ENCODE measurements around the gene ESPNL. TPM values are rescaled to one million over a fixed set of nuclear protein-coding genes. Genes with fewer than 3 reads are reported as not detected.
A peak's percentile ranks its signal among the peaks of the same experiment; 100 is the strongest.

The ESPNL gene
- total and polyA plus RNA-seq, 9 of the 15 experiments (the other 6 are each of a cell fraction or from before 2014, with no cell fraction given), result 0.03 to 0.09 (median 0.05) TPM; not detected in 3

GRCh38 chr2:238126338-238126737 is 26.2 kb downstream of the ESPNL start (continued):
- TF ChIP-seq DDX20 (tag; IDR thresholded peaks at IDR 0.05; ENCODE audit: low read depth), result no peak
- TF ChIP-seq, protein P1, sequence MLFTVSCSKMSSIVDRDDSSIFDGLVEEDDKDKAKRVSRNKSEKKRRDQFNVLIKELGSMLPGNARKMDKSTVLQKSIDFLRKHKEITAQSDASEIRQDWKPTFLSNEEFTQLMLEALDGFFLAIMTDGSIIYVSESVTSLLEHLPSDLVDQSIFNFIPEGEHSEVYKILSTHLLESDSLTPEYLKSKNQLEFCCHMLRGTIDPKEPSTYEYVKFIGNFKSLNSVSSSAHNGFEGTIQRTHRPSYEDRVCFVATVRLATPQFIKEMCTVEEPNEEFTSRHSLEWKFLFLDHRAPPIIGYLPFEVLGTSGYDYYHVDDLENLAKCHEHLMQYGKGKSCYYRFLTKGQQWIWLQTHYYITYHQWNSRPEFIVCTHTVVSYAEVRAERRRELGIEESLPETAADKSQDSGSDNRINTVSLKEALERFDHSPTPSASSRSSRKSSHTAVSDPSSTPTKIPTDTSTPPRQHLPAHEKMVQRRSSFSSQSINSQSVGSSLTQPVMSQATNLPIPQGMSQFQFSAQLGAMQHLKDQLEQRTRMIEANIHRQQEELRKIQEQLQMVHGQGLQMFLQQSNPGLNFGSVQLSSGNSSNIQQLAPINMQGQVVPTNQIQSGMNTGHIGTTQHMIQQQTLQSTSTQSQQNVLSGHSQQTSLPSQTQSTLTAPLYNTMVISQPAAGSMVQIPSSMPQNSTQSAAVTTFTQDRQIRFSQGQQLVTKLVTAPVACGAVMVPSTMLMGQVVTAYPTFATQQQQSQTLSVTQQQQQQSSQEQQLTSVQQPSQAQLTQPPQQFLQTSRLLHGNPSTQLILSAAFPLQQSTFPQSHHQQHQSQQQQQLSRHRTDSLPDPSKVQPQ (CRISPR knock-in tag; IDR thresholded peaks at IDR 0.05; ENCODE audit: borderline replicate concordance), result no peak

DNA sequence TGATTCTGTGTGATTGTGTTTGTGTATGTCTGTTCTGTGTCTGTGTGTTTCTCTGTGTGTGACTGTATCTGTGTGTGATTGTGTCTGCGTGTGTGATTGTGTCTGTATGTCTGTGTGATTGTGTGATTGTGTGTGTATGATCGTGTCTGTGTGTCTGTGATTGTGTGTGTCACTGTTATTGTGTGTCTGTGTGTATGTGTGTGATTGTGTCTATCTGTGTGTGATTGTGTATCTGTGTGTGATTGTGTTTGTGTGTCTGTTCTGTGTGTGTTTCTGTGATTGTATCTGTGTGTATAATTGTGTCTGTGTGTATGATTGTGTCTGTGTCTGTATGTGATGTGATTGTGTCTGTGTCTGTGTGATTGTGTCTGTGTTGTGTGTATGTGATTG is 26.6 kb downstream of the ESPNL start:
- Histone ChIP-seq H3K4me1 (replicated peaks in 1 of 2; ENCODE audit: control insufficient read depth in 2 of 2, insufficient read depth in 2 of 2, low read length in 2 of 2) (peaks cover 0 to 51% of the 10 kb centered on the region in 2 experiments; a peak in 3 of 5 replicates), H3K27me3 (ENCODE audit: control insufficient read depth in 2 of 2, insufficient read depth in 2 of 2, low read length in 2 of 2) (peaks cover 8 to 50% of the 10 kb centered on the region in 2 experiments; a peak in 4 of 5 replicates), H2AFZ (ENCODE audit: low read depth, low read length) (peak overlapping the region; percentile 83), H3K9me3 (replicated peaks; ENCODE audit: control insufficient read depth, insufficient read depth, low read depth, low read length) (0 out of 2 replicates have a peak, but pooled peaks cover 2% of the 10 kb centered on the region), H3K4me3 (no peak overlapping the region), H3K79me2 (ENCODE audit: control insufficient read depth, insufficient read depth, low read length) (no peaks in the 10 kb centered on the region), H3K4me2 (ENCODE audit: insufficient read depth, low read length) (peak overlapping the region; percentile 10; the same call in 1 of the 2 replicates), H3K9ac (ENCODE audit: insufficient read depth in 1 of 2, low read depth in 2 of 2, low read length in 2 of 2) (no peak overlapping the region), H4K20me1 (replicated peaks; ENCODE audit: control insufficient read depth, insufficient read depth, low read length) (no peaks in the 10 kb centered on the region), H3K36me3 (ENCODE audit: control insufficient read depth, insufficient read depth, low read length) (no peaks in the 10 kb centered on the region), H3K27ac (ENCODE audit: extremely low read depth, low read depth, low read length) (no peak overlapping the region), H3K9me1 (ENCODE audit: control insufficient read depth, insufficient read depth, low read length) (no peaks in the 10 kb centered on the region)
- no TSS peak for BruUV-seq (replicated peaks)
- ChIA-PET POLR2A (interaction anchor here (0.5 to 0.6 kb wide), 2 partner anchors 10 to 213 kb away, joined by 3 to 4 read pairs; no protein-coding TSS in a partner anchor), CTCF (ENCODE audit: low intra/inter-chr PET ratio) (no interaction called here)
- in situ Hi-C loops (cut with MboI) (no loop called here), intact Hi-C loops (cut with micrococcal nuclease) (no loop called here)
- no peak for DNase-seq (ENCODE audit: extremely low read depth in 1 of 4, low spot score in 3 of 4)
- no peak for ATAC-seq
- TF ChIP-seq PCBP1 (IDR thresholded peaks at IDR 0.05; ENCODE audit: low read depth, low read length, poor library complexity, severe bottlenecking) (no peak), SMARCA5 (IDR thresholded peaks at IDR 0.05) (no peak), HMG20B (CRISPR knock-in tag; IDR thresholded peaks at IDR 0.05) (no peak), STAT5A (IDR thresholded peaks at IDR 0.05; ENCODE audit: borderline replicate concordance, low read length) (no peak), DPF2 (IDR thresholded peaks at IDR 0.05) (no peak), ZNF655 (CRISPR knock-in tag; IDR thresholded peaks at IDR 0.05) (no peak), ADNP (tag; IDR thresholded peaks at IDR 0.05) (no peak), RBBP5 (IDR thresholded peaks at IDR 0.05; ENCODE audit: borderline replicate concordance, insufficient read depth, low read length, poor library complexity, severe bottlenecking) (no peak), RBM39 (optimal IDR thresholded peaks at IDR 0.05; ENCODE audit: low read depth, low read length) (no peak), RBM15 (IDR thresholded peaks at IDR 0.05; ENCODE audit: insufficient read depth, low read length) (no peak), ZNF644 (tag; IDR thresholded peaks at IDR 0.05; ENCODE audit: low read depth) (no peak), ZNF75A (CRISPR knock-in tag; IDR thresholded peaks at IDR 0.05) (no peak)
- 55% methylated on average over 2 of the region's 2 CpGs for WGBS (ENCODE audit: insufficient coverage, low coverage, missing lambda C conversion rate)
- FAIRE-seq, result no peak
